ENCODE results near the gene FZR1. TPM values are rescaled to one million over a fixed set of nuclear protein-coding genes. Genes with fewer than 3 reads are reported as not detected.
A peak's percentile ranks its signal among the peaks of the same experiment; 100 is the strongest.

The FZR1 gene
- total RNA-seq, 4 donors from 2014 or later: 18.6 to 31.8 (median 25.7) TPM

- peak within 1 kb of the TSS; percentile 76 to 89 (median 88) for H3K27ac ChIP-seq
- no peaks in the 10 kb centered on the region for H3K9me3 ChIP-seq
- no peaks in the 10 kb centered on the region for H3K27me3 ChIP-seq
- peaks cover 0 to 24% (median under 1%) of the 10 kb centered on the region in 3 donors for H3K36me3 ChIP-seq
- H3K4me3 ChIP-seq: peak within 1 kb of the TSS; percentile 79 to 94 (median 88)
- WGBS, 2 donors: 0% methylated on average over 27 of the region's 52 CpGs
- TF ChIP-seq POLR2A (IDR thresholded peaks at IDR 0.05) (peak in 1 of 2 donors; percentile 47), EP300 (IDR thresholded peaks at IDR 0.05) (peak; percentile 86 to 95), CTCF (IDR thresholded peaks at IDR 0.05) (peak in 2 of 5 experiments; percentile 37 to 53)
- DNase-seq (ENCODE audit: low spot score in 2 of 2): peak; percentile 85 to 94
- peaks cover 0 to 26% (median 9%) of the 10 kb centered on the region in 4 donors for H3K4me1 ChIP-seq
Observed at GRCh38 chr19:3500429-3501101, 5.5 kb upstream of the FZR1 start, which contains the start of gene DOHH. Gene DOHH, minus strand, starts transcription at chr19:3500674. Its CDS starts 3,860 bp downstream, at chr19:3496814.

- H3K27ac ChIP-seq: no peak overlapping the region
- WGBS, 2 donors: 89 to 91% methylated on average over 3 of the region's 3 CpGs
- H3K4me1 ChIP-seq: peaks cover 0 to 27% (median 9%) of the 10 kb centered on the region in 4 donors
- no peak for DNase-seq (ENCODE audit: low spot score in 2 of 2)
- no peaks in the 10 kb centered on the region for H3K9me3 ChIP-seq
- TF ChIP-seq POLR2A (IDR thresholded peaks at IDR 0.05): no peak
- no peak for TF ChIP-seq EP300 (IDR thresholded peaks at IDR 0.05)
- no peak for TF ChIP-seq CTCF (IDR thresholded peaks at IDR 0.05)
- H3K27me3 ChIP-seq: no peaks in the 10 kb centered on the region
- H3K4me3 ChIP-seq: no peak overlapping the region
- peaks cover 0 to 12% (median 0%) of the 10 kb centered on the region in 3 donors for H3K36me3 ChIP-seq
Observed at GRCh38 chr19:3501780-3502179, 4.3 kb upstream of the FZR1 start.

- DNase-seq (ENCODE audit: low spot score in 2 of 2): no peak
- Histone ChIP-seq H3K27ac (no peak overlapping the region), H3K4me1 (peaks cover 0 to 40% (median 18%) of the 10 kb centered on the region in 4 donors), H3K36me3 (no peaks in the 10 kb centered on the region), H3K4me3 (no peak overlapping the region), H3K9me3 (no peaks in the 10 kb centered on the region), H3K27me3 (no peaks in the 10 kb centered on the region)
- TF ChIP-seq EP300 (IDR thresholded peaks at IDR 0.05) (no peak), CTCF (IDR thresholded peaks at IDR 0.05) (no peak), POLR2A (IDR thresholded peaks at IDR 0.05) (no peak)
- 81 to 83% methylated on average over 13 of the region's 13 CpGs for WGBS, 2 donors
Observed at GRCh38 chr19:3503036-3503572, 3.0 kb upstream of the FZR1 start.

GRCh38 chr19:3504735-3505134 lies 1.4 kb upstream of the FZR1 start:
- Histone ChIP-seq H3K36me3 (peaks cover 0 to 12% (median 0%) of the 10 kb centered on the region in 3 donors), H3K4me1 (peaks cover 0 to 43% (median 12%) of the 10 kb centered on the region in 4 donors), H3K4me3 (no peak overlapping the region), H3K9me3 (no peaks in the 10 kb centered on the region), H3K27me3 (no peaks in the 10 kb centered on the region), H3K27ac (no peak overlapping the region)
- TF ChIP-seq POLR2A (IDR thresholded peaks at IDR 0.05): no peak
- TF ChIP-seq EP300 (IDR thresholded peaks at IDR 0.05): no peak
- TF ChIP-seq CTCF (IDR thresholded peaks at IDR 0.05): no peak
- WGBS, 2 donors: 81 to 84% methylated on average over 5 of the region's 5 CpGs
- no peak for DNase-seq (ENCODE audit: low spot score in 2 of 2)
